Left cardiac atrium (tissue), 4 donors: Measurements from ENCODE around the gene CCDC50. TPM values are rescaled to one million over a fixed set of nuclear protein-coding genes. Genes with fewer than 3 reads are reported as not detected.

ENCODE experiments used
- ATAC-seq, 2 donors: fragments of 200-7000 bp; cut with Tn5 transposase; one replicate each; pipeline ENCODE4 v1.9.1; 2020; ENCODE audit warnings: mild to moderate bottlenecking in 2 of 2, moderate library complexity in 2 of 2
- DNase-seq: peaks from one replicate; pipeline ENCODE4 v3.0.0-alpha.2; 2020
- intact Hi-C, 2 donors: fragments of 100-400 bp; cut with DNase I; formaldehyde crosslinking; loops; one replicate each; pipeline versions ENCODE4 v1.14.1 to v1.15.1; 2022 to 2023
- long read RNA-seq: library from polyadenylated mRNA; unstranded; transcript quantifications from one replicate; pipeline ENCODE4 v2.0.0, GENCODE V29; 2021
- total RNA-seq, 2 donors: library from RNA; stranded (reverse); fragmentation: NEBNext Ultra II Directional; extraction: Animal tissue kit (Norgen Biotek cat#: 25700); gene quantifications; one replicate each; pipeline ENCODE4 v1.2.1, GENCODE V29; 2021
- donor health status: DM: no; HTN: yes; CAD: no.
- donor health status: DM: no; HTN: yes; CAD: no; lungs with severe emphysema.
- donor health status: DM: yes; HTN: yes; CAD: no.
- donor health status: Dilated cardiomyopathy.

Gene CCDC50, protein sequence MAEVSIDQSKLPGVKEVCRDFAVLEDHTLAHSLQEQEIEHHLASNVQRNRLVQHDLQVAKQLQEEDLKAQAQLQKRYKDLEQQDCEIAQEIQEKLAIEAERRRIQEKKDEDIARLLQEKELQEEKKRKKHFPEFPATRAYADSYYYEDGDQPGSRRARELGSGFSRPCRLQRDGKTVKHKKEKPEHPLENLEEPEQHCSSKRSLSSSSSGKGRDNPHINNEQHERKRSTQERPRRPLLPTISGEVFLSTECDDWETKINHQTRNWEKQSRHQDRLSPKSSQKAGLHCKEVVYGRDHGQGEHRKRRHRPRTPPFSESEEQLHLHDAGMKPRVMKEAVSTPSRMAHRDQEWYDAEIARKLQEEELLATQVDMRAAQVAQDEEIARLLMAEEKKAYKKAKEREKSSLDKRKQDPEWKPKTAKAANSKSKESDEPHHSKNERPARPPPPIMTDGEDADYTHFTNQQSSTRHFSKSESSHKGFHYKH
- 10 to 100 TPM; 53.1 to 69.0 TPM for total RNA-seq
- long read RNA-seq, full-length matches to known transcripts: 78 of 88 reads
- long read RNA-seq, partial matches to known transcripts: 4 of 88 reads
- long read RNA-seq, other reads (novel, unspliced or antisense): 6 of 88 reads

DNA sequence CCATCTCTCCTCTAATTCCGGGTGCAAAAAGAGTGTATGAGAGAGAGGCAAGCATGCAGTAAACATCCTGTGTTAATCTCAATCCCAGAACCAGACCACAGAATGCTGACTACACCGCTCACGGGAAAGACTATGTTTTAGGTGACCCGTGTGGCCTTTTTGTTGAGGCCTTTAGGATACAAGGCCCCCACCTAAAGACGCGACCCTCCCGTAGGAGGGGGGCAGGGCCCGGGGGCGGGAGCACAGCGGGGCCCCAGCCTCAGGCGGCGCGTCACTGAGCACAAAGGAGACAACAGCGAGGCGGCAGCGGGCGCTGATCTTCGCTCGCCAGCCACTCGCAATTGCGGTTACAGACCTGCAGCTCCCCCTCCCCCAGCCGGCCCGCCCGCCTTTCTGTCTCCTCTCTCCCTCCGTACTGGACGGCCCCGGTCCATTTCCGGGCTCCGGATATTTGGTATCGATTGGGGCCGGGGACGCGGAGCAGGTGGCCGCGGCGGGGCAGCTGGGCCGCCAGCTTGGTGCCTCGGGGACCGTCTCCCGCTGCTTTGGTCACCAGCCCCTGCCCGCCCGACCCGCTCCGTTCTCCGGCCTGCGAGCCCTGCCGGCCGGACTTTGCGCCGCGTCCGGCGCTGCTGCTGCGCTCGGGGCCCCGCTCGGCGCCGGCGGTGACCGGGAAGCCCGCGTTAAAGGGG lies at the start of gene CCDC50:
CCDC50 (plus strand) TSS at position 433 of the 692 bp plus-strand sequence. CDS start 281 bp downstream, outside the sequence.
- peak; percentile 90 to 92 for ATAC-seq
- peak; percentile 90 for DNase-seq
- intact Hi-C loops: loop anchor here in 1 of 2 donors (5.0 kb wide), 1 partner anchor 82 kb away; no protein-coding TSS in a partner anchor

DNA sequence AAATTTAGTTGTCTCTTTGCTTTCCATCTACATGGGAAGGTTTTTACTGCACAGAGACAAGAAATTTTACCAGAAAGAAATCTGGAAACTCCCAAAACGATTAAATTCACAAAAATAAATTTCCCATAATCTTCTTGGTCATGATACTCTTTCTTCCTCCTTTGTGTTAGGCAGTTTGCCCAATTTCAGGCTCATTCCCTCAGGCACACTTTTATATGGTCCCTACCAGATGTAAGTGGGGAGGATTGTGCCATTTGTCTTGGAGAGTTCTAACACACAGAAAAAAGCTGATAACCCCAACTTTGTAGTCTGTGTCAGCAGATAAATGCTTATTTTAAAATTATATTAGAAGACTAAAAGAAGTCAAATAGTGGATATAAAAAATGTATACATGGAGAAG lies 49.1 kb upstream of the CCDC50 start:
- ATAC-seq: no peak
- intact Hi-C loops: no loop called here
- no peak for DNase-seq

DNA sequence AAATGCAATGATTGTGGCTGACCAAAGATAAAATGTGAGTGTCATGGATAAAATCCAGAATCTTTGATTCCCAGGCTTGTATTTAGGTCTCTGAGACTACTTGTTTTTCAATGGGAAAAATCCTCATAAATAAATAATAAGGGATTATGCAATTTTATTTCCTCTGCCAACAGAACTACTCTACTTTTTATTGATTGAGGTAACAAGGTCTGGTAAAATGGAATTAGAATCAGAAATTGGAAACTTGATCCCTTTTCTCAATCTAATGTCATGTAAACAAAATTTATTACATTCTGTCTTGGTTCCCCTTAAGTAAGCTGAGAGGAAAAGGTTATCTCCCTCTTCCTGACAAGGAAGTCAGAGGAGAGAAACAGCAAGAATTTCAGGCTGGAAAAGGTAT lies 48.3 kb upstream of the CCDC50 start:
- DNase-seq: no peak
- ATAC-seq: no peak
- intact Hi-C loops: no loop called here

DNA sequence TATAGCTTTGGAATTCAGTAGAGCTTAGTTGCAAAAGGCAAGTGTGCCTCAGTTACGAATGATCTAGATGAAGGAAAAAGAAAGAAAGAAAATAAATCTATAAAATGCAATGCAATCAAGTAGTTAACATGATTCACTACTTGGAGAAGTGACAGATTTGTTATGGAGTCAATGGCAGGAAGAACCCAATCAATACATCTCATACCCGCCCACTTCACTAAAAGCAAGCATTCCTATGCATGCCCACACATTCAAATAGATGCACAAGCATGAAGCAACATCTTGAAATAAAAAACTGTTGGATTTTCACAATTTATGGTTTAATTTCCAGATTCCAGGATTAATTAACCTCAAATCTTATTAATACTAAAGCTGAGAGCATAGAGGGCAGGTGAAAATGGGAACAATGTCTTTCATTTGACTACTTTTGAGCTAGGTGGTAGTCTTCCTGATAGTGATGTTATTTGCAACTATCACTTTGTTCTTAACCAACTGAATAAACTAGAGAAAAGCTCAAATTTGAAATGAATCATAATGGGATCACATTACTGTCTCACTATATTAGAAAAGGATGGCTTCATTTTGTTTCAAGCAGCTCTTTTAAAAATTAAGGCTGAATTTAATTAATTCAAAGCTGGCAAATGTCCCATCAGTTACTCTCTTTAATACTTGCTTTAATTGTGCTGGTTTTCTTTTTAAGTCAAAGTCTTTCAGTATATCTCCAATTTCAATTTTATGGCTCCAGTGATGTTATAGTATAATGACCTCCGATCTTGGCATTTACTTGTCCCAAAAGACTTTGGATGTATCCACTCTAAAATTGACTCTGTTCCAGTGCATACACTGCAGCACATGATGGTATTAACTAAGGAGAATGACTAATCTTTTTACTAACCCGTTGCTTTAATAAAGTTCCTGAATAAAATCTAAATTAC lies 46.7 kb upstream of the CCDC50 start:
- intact Hi-C loops: no loop called here
- no peak for ATAC-seq

DNA sequence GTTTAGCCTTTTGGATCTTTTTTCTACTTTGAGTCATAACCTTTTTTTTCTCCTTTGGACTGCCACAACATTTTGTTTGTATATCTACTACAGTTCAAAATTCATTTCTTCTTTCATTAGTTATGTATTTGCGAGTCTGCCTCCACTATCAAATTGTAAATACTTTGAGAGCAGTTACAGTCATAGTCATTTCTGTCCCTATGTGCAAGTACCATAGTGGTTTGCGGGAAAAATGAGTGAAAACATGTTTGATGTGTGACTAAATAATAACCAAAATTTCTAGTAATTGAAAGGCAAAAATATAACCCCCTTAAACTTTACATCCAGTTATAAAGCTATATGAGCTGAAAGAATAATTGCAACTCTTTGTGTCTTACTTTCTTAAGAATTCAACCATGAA lies 45.8 kb upstream of the CCDC50 start:
- intact Hi-C loops: no loop called here
- no peak for DNase-seq

More for the DNA sequence above, 46.7 kb upstream of the CCDC50 start:
- no peak for DNase-seq

DNA sequence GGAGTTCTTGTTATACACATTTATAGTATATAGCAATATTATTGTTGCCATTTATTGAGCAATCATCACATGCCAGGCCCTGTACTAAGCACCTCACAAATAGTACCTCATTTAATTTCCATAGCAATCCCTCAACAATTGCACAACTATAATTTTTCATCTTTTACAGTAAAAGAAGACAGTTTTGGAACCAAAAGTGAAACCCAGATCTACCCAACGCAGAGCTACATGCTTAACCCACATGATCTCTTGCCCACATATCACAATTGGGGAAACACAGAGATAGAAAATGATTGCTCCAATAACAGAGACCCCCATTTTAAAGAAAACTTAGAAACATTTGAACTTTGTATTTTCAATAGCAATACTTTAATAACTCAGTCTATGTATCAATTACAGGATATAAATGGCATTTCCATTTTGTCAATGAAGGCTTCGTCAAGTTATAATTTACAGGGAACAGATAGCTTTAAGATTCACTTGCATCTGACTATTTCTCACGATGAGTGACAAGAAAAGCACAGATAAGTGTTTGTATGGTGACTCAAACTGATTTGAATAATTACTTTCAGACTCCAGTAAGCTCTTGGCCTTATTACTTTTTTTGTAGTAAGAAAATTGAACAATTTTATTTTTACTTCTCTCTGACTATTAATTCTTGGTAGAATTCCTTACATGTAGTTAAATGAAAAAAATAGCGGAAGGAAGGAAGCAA lies 38.7 kb upstream of the CCDC50 start:
- intact Hi-C loops: no loop called here
- no peak for ATAC-seq
- no peak for DNase-seq

More for the DNA sequence above, 45.8 kb upstream of the CCDC50 start:
- ATAC-seq: no peak

DNA sequence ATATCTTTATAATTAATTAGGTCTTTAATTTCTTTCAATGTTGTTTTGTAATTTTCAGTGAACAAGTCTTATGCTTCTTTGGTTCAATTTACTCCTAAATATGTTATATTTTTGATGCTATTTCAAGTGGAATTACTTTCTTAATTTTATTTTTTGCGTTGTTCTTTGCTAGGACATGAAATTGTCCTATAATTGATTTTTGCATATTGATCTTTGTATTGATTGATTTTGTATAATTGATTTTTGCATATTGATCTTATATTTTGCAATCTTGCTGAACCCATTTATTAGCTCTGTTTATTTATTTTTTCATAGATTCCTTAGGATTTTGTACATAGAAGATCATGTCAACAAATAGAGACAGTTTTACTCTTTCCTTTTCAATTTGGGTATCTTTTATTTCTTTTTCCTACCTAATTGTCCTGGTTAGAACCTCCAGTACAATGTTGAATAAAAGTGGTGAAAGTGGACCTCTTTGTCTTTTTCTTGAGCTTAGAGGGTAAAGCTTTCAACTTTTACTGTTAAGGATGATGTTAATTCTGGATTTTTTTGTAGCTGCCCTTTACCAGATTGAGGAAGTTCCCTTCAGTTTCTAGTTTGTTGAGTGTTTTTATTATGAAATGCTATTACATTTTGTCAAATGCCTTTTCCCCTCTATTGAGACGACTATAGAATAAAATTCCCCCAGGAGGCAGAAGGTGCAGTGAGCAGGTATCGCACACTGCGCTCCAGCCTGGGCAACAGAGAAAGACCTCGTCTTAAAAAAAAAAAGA lies 36.8 kb upstream of the CCDC50 start:
- DNase-seq: no peak
- intact Hi-C loops: no loop called here
- no peak for ATAC-seq

DNA sequence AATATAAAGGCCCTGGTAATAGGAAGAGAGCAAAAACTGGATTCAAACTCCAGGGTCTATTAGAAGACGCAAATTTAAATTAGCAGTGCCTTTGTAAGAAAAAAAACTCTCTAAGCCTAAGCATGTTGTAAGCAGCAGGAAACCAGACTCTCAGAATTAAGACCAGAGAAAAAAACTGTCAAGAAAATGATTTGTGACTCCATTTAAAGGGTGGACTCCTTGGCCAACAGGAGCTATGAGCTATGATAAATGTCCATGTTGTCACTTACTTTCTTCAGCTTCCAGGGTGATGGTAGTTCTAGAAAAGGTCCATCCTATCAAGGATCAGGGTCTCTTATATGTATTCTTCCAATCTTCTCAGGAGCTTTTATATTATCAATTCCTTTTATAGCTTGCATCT lies 34.9 kb upstream of the CCDC50 start:
- intact Hi-C loops: no loop called here
- DNase-seq (no peak), ATAC-seq (no peak)

DNA sequence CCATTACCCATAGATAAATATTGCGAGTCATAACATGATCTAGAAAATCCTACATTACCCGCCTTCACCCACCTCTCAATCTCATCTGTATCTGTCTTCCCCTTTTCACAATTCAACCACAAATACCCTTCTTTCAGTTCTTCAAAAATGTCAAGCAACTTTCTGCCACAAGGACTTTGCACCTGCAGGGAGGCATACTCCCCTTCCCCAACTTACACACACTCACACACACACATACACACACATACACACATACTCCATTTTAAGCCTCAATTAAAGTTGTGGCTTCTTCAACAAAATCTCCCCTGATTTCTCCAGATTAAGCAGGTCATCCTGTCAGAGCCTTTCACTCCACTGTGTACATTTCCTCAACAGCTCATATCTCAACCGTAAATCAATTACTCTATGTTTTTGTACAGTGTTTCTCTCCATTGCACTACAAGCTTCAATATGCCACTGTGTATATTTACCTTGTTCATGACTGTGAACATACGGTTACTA lies 33.1 kb upstream of the CCDC50 start:
- intact Hi-C loops: no loop called here

DNA sequence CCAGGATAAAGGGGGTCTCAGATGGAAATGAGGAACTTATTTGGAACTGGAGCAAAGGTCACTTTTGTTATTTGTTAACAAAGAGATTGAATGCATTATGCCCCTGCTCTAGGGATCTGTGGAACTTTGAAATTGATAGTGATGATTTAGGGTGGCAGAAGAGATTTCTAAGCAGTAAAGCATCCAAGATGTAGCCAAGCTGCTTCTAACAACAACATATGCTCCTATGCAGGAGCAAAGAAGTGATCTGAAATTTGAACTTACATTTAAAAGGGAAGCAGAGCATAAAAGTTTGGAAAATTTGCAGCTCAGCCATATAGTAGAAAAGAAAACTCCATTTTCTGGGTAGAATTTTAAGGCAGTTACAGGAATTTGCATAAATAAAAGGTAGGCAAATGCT lies 30.3 kb upstream of the CCDC50 start:
- intact Hi-C loops: no loop called here
- ATAC-seq (no peak), DNase-seq (no peak)

More for the DNA sequence above, 33.1 kb upstream of the CCDC50 start:
- ATAC-seq: no peak
- no peak for DNase-seq

DNA sequence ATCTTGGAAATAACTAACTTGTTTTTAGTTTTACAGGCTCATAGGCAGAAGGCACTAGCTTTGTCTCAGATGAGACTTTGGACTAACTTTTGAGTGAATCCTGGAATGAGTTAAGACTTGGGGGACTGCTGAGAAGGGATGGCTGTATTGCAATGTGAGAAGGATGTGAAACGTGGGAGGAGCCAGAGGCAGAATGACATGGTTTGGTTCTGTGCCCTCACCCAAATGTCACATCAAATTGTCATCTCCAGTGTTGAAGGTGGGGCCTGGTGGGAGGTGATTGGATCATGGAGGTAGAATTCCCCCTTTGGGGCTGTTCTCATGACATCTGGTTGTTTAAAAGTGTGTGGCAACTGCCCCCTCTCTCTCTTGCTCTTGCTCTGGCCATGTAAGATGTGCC lies 28.8 kb upstream of the CCDC50 start:
- DNase-seq (no peak), ATAC-seq (no peak)
- intact Hi-C loops: no loop called here

DNA sequence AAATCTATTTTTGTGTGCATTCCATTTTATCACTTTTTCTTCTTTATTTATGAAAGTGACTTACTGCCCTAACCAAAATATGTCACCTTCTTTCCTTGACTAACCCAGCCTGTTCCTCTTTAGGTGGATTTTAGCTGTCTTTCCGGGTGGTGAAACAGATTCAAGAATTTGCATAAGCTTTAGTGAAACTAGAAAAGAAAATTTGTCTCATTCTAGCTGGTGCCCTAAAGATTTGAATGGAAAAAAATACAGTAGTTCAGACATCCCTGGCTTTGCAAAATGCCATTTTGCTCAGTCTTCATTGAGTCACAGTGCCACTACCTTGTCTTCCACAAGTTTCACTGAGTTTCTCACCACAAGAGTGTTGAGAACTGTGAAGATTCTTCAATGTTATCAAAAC lies 28.2 kb upstream of the CCDC50 start:
- intact Hi-C loops: no loop called here
- DNase-seq (no peak), ATAC-seq (no peak)

DNA sequence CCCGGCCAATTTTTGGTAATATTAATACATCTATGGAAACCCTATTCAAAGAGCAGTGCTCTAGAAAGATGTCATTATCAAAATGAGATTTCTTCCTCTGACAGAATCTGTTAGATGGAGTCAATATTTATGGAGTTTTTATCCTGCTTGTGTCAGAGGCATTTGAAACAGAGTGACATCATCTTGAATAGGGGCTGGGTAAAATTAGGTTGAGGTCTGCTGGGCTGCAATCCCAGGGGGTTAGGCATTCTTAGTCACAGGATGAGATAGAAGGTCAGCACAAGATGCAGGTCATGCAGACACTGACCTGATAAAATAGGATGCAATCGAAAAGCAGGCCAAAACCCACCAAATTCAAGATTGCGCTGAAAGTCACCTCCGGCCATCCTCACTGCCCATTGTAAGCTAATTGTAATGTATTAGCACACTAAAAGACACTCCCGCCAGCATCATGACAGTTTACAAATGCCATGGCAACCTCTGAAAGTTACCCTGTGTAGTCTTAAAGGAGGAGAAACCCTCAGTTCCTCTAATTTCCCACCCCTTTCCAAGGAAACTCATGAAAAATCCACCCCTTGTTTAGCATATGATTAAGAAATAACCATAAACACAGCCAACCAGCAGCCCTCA lies 27.3 kb upstream of the CCDC50 start:
- no peak for ATAC-seq
- intact Hi-C loops: no loop called here
- DNase-seq: no peak

DNA sequence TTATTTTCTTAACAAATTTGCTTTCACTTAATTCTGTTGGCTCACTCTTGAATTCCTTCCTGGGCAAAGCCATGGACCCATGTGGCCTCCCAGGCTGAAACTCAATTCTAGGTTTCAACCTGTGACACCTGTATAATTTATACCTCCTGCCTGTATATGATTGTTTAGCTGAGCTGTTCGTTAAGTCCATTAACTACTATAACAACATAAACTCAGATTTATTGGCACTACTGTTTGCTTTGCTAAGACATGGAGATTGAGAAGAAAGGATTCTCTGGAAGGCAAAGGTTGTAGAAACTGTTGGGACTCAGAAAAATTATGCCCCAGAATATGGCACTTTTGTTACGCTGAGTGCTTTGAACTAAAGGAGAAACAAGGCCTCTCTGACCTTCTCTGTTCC lies 26.7 kb upstream of the CCDC50 start:
- no peak for DNase-seq
- intact Hi-C loops: no loop called here
- no peak for ATAC-seq

DNA sequence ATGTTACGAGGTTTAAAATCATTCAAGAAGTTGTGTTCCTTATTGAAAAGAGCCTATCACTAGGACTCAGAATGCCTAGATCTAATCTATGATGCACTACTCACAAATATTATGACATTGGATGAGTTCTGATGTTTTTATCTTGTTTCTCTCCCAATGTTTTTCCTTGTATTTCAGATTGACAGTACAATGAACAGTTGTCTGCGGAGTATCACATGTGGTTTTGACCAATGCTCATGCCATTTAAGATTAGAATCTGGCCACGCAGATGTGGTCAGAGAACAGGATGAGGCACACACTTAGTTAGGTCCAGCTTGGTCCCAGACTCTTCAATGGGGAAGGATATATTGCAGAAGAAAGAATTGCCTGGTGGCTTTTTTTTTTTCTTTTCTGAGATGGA lies 25.6 kb upstream of the CCDC50 start:
- no peak for ATAC-seq
- DNase-seq: no peak
- intact Hi-C loops: no loop called here

DNA sequence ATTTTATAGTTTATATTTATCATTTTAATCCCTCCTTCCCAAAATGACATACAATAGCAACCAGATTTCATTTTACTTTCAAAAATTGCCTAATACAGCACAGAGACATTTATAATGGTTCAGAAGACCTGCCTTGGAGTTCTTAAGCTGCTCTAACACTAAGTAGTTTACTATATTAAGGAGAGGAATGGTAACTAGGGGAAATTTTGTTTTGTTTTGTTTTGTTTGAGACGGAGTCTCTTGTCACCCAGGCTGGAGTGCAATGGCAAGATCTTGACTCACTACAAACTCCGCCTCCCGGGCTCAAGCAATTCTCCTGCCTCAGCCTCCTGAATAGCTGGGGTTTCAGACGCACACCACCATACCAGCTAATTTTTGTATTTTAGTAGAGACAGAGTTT lies 22.8 kb upstream of the CCDC50 start:
- intact Hi-C loops: no loop called here
- ATAC-seq (no peak), DNase-seq (no peak)

DNA sequence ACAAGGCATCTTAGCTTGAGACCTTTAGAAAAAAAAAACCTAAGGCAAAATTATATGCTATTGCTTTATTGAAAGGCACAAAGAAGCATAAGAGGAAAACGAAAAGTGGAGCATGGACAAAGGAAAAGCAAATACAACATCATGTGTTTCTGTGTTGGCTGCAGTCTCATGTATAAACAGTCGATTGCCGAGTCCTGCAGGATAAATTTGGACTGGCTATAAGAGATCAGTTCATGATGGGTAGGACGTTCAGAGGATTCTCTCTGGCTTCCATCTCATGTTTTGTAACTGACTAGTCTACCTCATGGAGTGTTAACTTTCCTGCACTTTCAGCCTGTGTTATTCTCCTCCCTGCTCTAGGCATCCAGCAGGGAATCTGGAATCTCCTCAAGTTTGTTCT lies 21.9 kb upstream of the CCDC50 start:
- DNase-seq (no peak), ATAC-seq (no peak)
- intact Hi-C loops: no loop called here
